ENCODE data around the gene LZTS2.

LZTS2 gene

DNA sequence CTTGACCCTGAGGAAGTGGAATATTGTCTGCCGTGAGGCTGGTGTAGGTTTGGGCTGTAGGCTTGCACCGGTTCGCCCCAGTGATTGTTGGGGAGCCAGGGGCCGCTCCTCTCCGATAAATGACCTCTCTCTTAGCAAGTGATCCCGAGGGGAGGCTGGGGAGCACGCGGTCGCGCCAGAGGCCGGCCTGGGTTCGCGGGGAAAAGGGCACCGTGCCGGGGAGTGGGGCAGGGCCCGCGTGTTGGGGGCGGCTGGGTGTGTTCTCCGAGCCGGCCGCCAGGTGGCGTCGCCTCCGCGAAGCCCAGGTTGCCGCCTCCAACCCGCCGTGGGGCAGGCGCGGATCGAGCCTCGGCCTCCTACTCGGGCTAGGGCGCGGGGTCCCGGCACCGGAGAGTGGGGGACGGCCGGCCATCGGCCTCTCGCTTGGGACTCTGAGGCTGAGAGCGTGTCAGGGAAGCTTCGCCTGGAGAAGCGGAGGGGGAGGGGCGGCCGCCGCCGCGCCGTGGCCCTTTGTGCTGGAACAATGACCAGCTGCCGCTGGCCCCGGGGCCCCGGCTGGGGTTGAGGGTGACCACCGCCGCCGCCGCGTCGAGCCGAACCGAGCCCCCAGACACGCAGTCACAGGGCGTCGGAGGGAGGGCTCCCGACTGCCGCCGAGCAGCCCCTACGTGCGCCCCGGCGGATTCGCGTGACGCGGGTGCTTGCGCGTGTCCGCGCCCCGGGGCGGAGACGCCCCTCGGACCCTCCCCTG lies 442 bp upstream of the LZTS2 start:
- peak; percentile 48 for DNase-seq (ENCODE audit: low read depth)

DNA sequence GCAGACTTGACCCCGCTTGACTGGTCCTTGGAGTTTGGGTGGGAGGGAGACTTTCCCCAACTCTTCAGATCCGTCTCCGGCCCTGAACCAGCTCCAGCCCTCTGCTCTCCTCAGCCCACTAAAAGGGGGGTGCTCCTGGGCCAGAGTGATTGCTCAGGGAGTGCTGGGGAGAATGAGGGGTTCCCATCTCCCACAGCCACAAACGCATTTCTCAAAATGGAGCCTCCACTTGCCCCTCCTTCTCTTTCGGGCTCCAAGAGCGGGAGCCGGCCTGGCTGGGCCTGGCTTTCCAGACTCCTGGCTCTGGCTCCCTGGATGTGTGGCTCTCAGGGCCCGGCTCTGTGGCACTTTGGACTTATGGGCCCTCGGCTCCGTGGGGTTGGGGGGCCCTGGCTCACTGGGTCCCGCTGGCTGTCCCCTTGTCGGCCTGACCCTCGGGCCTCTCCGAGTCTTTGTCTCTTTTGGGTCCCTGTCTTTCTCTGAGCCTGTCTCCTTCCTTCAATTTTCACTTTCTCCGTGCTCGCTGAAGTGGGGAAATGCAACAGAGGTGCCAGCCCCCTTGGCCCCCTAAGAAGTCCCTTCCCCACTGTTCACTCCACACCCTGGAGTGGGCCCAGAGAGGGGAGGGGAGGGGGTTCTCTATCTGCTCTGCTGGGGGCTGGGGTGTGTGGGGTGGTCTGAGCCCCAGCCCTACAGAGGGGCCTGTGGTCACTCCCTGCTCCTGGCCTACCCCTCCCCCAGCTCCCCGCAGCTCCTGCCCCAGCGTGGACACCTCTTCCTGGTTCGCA lies 713 bp downstream of the LZTS2 start:
- DNase-seq (ENCODE audit: low read depth) = no peak

DNA sequence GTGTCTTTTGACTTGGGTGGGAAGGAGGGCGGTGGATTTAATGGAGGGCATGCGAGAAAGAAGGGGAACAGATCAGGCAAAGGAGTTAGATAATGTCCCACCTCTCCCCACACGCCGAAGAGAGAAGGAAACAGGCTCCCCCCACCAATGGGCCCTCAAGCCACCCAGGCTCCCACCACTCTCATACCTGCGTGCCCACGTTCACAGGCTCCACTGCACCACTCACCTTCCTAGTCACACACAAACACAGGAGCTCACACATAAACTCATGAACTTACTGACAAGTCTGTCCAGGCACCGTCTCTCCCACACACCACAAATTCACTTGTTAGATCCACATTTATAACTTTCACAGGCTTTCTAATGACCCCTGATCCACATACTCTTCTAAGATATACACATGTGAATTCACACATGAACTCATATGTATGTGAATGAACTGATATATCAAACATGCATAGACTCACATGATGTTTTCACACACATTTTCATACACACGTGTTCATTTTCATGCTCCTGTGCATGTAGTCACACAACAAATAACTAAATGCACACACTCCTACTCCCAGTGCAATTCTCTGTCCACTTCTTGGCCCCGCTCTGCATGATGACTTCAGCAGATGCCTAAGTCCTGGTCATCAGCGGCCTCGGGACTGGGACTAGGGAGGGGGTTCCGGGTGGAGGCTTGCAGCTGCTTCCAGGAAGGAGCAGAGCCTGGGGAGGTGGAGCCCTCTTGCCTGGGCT lies 1.5 kb downstream of the LZTS2 start:
- DNase-seq (ENCODE audit: low read depth) = peak; percentile 85

DNA sequence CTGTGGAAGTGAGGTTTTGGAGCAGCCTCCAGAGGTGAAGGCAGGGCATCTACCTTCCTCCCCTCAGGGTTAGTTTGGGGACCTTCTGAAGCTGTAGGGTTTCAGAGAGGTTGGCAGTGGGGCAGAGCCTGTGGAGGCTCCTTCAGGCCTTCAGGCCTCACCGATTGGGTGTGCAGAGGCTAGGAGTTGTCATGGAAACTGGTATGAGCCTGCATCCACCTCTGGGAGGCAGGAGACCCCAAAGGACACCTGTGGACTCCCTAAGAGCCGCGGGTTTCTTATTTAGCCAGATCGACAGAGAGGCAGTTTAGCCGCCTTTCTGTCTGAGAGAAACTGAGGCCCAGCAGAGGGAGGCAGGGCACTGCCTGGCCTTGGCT lies 2.0 kb downstream of the LZTS2 start:
- DNase-seq (ENCODE audit: low read depth) = no peak

DNA sequence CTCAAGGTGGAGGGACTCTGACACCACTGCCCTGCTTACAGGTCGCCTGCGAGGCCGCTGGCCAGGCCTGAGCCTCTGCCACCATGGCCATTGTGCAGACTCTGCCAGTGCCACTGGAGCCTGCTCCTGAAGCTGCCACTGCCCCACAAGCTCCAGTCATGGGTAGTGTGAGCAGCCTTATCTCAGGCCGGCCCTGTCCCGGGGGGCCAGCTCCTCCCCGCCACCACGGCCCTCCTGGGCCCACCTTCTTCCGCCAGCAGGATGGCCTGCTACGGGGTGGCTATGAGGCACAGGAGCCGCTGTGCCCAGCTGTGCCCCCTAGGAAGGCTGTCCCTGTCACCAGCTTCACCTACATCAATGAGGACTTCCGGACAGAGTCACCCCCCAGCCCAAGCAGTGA lies 2.8 kb downstream of the LZTS2 start:
- no peak for DNase-seq (ENCODE audit: low read depth)

DNA sequence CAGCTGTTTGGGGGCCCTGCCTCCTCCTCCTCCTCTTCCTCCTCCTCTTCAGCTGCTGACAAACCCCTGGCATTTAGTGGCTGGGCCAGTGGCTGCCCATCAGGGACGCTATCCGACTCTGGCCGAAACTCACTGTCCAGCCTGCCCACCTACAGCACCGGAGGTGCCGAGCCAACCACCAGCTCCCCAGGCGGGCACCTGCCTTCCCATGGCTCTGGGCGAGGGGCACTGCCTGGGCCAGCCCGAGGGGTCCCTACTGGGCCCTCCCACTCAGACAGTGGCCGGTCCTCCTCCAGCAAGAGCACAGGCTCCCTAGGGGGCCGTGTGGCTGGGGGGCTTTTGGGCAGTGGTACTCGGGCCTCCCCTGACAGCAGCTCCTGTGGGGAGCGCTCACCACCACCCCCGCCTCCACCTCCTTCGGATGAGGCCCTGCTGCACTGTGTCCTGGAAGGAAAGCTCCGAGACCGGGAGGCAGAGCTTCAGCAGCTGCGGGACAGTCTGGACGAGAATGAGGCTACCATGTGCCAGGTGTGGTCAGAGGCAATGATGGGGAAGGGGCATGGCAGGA lies 4.1 kb downstream of the LZTS2 start:
- no peak for DNase-seq (ENCODE audit: low read depth)

DNA sequence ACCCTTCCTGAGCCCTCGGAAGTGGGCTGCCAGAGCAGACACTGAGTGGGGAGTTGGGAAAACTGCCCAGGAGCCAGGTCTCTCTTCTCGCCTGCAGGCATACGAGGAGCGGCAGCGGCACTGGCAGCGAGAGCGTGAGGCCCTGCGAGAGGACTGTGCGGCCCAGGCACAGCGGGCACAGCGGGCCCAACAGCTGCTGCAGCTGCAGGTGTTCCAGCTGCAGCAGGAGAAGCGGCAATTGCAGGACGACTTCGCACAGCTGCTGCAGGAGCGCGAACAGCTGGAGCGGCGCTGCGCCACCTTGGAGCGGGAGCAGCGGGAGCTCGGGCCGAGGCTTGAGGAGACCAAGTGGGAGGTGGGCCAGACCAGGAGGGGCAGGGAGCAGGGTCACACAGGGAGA lies 5.8 kb downstream of the LZTS2 start:
- DNase-seq (ENCODE audit: low read depth) = no peak

DNA sequence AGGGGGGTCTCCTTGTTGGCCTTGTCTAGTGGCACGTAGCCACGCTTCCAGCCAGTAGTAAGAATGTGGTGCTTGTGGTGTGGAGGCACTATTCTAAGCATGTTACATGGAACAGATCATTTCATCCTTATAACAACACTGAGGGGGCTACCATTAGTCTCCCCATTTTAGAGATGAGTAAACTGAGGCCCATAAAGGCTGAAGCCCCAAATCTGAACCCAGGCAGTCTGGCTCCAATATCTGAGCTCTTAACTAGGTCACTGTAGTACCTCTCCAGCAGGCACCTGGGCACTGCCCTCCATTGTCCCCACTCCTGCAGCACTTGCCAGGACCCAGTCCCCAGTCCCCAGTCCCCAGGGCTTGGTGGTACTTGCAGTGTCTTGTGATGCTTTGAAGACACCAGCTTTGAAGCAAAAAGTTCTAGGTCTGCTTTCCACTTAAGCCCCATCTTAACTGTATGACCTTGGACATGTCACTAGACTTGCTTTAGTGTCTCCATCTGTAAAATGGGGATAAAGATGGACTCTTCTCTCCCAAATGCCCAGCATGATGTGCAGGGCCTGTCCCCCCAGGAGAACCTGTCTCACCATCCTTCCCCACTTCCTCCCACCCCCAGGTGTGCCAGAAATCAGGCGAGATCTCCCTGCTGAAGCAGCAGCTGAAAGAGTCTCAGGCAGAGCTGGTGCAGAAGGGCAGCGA lies 6.4 kb downstream of the LZTS2 start:
- DNase-seq (ENCODE audit: low read depth) = no peak

DNA sequence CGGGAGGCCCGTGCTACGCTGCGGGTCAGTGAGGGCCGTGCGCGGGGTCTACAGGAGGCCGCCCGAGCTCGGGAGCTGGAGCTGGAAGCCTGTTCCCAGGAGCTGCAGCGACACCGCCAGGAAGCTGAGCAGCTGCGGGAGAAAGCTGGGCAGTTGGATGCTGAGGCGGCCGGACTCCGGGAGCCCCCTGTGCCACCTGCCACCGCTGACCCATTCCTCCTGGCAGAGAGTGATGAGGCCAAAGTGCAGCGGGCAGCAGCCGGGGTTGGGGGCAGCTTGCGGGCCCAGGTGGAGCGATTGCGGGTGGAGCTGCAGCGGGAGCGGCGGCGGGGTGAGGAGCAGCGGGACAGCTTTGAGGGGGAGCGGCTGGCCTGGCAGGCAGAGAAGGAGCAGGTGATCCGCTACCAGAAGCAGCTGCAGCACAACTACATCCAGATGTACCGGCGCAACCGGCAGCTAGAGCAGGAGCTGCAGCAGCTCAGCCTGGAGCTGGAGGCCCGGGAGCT lies 7.0 kb downstream of the LZTS2 start:
- DNase-seq (ENCODE audit: low read depth) = no peak

DNA sequence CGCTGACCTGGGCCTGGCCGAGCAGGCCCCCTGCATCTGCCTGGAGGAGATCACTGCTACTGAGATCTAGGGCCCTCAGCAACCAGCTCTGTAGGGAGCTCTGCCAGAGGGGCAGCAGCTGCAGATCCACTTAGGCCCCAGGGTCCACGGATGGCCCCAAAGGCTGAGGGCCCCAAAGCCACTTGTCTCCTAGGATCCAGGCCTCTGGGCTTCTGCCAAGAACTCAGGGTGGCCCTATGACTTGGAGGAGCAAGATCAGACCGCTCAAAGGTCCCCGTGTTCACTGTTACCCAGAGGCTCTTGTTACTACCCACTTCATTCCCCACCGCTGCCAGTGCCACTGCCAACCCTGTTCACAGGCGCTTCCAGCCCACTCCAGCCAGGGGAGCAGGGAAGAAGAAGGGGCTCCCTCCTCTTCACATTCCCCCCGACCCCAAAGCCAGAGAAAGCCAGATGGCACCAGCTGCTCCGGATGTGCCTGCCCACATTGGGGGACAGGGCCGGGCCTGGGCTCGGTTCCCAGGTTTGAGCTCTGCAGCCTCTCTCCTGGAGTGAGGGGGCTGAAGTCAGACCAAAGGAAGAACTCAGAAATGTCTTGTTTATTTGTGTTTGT lies 7.6 kb downstream of the LZTS2 start:
- DNase-seq (ENCODE audit: low read depth) = no peak

DNA sequence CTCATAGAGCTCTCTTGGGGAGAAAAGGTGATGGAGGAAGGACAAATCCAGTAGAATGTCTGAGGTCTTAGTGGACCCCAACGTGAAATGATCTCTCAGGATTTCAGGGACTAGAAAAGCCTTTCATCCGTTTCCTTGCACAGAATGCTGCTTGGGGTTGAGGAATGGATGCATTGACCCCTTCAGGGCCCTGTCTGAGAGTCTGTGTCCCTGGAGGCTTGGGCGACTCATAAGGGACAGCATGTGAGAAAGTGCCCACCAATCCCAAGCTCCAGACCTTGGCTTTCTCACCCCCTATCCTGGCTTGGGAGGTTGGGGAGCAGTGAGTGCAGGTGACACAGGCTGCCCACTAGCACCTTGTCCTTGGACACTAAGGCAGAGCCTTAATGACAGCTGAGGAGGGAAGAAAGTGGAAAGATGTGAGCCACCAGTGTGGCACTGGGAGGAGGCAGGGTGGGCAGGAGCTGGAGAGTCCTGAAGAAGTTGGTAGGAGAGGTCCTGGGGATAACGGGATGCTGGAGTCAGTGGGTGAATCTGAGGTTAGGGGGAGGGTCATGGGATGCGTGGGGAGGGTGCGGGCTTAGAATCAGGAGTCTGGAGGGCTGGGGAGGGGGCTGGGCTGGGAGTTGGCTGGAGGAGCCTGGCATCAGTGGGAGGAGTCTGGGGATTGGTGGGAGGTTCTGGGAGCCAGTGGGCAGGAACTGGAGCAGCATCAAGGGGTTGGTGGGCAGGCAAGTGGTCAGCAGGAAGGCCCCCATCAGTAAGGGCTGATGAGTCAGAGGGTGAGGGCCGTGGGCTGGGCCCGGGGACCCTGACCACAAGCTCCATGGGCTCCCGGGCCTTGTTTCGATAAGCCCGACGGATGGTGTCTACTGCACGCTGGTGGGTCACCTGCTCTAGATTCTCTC lies 8.6 kb downstream of the LZTS2 start:
- DNase-seq (ENCODE audit: low read depth) = no peak

DNA sequence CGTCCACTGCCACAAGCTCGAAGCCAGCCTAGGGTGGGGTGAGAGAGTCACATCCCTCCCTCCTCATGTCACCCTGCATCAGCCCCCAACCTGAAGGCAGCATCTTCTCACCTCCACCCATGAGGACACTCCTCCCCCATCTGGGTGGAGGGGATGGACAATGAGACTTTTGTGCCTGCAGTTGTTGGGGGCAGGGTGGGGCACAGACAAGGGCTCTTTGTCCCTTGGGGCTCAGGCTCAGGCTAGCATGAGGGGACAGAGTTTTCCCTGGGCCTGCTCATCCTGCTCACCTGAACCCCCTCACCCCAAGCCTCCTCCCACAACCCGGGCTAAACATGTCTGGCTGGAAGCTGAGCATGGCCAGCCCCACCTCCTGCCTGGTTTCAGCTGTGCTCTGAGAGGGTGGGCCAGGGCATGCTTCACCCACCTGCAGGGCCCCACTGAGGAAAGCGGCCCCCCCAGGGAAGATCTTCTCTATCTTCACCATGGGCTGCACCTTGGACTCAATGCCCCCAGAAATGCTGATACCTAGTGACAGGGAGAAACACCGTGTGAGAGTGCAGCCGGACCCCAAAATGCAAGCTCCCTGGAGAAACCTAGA lies 9.3 kb downstream of the LZTS2 start:
- no peak for DNase-seq (ENCODE audit: low read depth)

DNA sequence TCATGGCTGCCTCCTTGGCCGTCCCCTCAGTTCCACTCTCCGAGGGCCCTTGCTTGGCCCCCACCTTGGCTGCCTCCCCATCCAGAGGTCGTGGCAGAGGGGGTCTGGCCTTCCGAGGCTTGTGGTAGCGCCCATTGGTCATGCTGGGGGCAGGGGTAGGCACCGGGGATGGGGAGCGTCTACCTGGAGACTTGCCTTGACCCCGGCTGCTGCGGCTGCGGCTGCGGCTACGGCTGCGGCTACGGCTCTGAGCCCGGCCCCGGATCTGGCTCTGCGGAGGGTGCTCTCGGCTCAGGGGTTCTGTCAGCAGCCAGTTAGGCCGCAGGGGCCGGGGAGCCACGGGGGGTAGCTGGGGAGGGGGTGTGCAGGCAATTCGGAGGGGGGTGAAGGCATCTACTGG lies 10.7 kb downstream of the LZTS2 start:
- DNase-seq (ENCODE audit: low read depth) = no peak

DNA sequence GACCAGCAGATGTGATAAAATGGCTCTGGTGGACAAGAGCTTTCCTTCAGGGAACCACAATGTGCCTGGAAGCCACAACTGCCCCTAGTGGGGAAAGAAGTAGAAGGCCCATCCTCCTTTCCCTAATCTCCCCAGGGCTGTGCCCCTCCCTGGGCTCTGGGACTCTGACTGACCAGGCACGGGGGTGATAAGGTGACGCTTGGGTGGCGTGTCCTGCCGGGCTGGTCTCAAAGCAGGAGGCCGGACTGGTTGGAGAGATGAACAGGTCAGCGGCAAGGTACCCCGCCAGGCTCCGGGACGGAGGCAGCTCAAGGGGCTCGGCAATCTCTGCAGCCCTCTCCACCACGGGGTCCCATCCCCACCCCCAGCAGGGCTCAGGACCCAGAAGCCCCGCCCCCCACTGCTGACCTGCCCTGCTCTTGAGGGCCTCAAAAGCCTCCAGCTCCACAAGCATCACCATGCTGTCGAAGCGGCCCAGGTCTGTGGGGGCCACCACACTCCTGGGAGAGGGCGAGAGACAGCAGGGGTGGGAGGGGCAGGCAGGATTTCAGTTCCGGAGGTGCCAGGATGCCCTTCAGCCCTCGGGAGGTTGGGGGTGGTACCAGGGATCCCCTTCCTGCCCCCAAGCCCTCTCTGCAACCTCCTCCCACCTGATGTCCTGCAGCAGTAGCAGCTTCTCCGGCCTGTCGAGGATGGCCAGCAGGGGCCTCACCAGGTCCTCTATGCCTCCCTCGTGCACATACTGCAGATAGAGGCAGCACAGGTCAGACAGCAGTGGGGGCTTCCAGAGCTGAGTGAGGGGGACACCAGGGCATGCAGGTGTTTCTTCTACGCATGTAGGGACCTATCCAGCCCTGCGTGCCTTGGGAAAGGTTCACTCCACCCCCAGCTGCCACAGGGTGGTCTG lies 12.2 kb downstream of the LZTS2 start:
- DNase-seq (ENCODE audit: low read depth) = no peak

DNA sequence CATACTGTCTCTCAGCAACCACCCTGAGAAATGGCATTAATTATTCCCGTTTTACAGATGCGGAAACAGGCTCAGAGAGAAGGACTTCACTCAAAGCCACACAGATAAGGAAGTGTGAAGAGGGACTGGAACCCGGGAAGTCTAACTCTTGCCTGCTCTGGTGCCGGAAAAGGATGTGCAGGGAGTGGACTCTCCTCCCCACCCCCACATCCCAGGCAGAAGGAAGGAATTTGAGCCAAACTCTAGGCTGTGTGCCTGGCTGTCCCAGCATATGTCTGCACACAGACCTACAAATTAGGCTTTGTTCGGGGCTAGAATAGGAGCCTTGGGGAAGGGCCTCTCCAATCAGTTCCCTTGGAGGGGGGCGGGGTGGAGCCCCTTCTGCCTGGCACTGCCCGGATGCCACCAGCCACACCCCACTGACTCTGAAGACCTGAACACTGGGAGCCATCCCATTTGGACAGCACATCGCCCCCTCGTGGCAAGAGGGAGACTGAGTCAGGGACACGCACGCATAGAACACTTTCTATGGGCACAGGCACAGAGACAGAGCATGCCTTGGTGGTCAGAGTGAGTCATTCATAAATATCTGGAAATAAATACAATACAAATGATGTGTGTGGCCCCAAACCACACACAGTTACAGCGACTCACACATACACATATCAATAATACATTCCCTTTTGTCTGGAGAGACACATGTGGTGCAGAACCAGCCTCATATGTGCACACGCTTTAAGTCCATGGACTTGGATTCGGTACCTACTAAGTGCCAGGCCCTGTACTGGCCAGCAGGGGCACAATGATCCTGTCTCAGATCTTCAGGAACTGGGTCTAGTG lies 13.1 kb downstream of the LZTS2 start:
- peak; percentile 87 for DNase-seq (ENCODE audit: low read depth)

DNA sequence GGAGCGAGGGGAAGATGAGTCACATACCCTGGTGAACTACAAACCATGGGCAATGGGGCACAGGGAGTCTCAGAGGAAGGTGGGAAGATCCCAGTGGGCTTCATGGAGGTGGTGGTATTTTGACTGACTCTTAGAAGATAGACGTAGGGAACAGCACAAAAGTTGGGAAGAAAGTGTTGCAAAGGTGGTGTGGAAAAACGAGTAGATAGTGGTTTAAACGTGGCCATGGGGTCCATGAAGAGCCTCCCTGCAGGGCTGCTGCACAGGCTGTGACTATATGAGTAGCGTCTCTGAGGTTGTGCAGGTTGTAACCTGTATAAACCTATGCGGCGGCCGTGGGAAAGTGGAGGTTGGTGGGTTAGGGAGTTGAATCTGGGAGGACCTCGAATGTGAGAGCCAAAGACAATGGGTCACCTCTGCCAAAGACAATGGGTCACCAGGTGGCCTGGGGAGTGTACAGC lies 13.8 kb downstream of the LZTS2 start:
- DNase-seq (ENCODE audit: low read depth) = no peak

DNA sequence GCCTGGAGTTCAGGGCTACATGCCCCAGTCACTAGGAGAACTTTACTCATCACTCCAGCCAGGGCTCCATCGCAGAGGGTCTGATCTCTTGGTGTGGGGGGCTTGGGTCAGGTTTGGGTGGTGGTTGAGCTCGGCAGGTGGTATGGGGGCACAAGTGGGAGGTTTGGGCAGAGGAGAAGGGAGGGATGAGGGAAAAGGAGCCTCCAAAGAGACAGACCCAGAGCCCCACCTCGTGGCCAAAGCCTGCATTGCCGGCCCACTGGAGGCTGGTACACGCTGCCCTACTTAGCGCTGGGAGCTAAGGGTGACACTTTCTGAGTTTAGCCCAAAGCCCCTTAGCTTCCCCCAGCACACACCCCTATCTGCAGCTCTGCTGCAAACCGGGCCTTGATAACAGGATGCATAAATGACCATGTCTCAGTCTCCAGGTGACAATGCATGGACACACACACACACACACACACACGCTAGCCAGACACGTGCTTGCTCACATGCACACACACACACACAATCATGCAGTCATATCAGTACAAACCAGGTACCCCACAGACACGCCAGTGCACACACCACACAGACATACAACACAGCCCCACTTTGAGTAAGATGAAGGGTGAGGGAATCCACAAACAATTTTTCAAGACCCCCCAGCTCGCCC lies 14.7 kb downstream of the LZTS2 start:
- DNase-seq (ENCODE audit: low read depth) = peak; percentile 35

Measured in GM04504 (cell line).